ENCODE results near the gene PCBP3.

GRCh38 chr21:45892916-45893739, 249.6 kb downstream of the PCBP3 start:
- TF ChIP-seq CTCF (IDR thresholded peaks at IDR 0.05) (no peak), POLR2A (IDR thresholded peaks at IDR 0.05) (no peak)
